OCI-LY3 (cell line): ENCODE data around the gene RPS14.
A peak's percentile ranks its signal among the peaks of the same experiment; 100 is the strongest.

Experiments used
- CTCF ChIP-seq: fragments of 200-600, 300-600 bp; sonication (generic); IDR thresholded peaks from 2 replicates; pipeline ENCODE4 v1.5.1; 2014; ENCODE audit warnings: antibody characterized with exemption, low read length, low read depth
- EZH2phosphoT487 ChIP-seq: fragments of 200-600 bp; shearing (Covaris generic); IDR thresholded peaks from 2 replicates; pipeline ENCODE4 v1.6.1; 2018; ENCODE audit warnings: antibody characterized with exemption, mixed run types, low read depth

DNA sequence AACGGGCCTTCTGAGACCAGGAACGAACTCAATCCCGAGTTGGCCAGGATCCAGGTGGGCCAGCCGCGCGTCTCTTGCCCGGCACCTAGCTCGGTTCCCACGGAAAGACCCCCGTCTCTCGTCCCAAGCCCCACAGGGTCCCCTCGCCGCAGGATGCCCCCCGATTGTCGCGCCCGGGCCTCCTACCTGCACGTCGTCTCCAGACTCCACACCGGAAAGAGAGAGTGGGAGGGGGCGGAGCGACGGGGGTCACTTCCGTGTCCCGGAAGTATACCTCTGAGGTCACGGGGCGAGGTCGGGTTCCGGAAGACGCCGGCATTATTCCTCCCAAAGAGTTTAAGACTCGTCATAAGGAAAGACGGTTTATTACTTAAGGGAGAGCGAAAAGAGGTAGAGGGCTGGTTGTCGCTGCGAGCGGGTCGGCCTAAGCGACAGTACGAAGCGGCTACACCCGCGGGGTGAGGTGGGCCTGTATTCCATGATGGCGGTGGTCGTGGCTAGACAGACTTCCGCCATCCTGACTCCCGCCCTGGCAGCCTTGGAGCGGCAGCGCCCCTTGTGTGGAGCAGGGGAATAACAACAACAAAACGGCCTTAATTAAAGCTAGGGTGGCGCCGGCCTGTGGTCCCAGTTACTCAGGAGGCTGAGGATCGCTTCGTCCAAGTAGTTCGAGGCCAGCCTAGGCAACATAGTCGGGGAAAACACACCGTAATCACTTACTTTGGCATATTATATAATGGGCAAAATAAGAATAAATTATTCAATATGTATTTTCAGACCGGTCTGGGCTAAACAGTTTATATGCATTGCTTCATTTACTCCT lies at the start of gene RPS14:
- peak; percentile 57 for TF ChIP-seq CTCF
- no peak for TF ChIP-seq EZH2phosphoT487
